Embryonic facial prominence (tissue), 1 donor: ENCODE data around the gene PRKAA2.
A peak's percentile ranks its signal among the peaks of the same experiment; 100 is the strongest.

Source experiments
- DNase-seq: peaks from one replicate; pipeline ENCODE4 v3.0.0-alpha.2; 2016; ENCODE audit errors: extremely low spot score

The PRKAA2 gene

GRCh38 chr1:56654126-56654923 is 9.2 kb downstream of the PRKAA2 start:
- no peak for DNase-seq

DNA sequence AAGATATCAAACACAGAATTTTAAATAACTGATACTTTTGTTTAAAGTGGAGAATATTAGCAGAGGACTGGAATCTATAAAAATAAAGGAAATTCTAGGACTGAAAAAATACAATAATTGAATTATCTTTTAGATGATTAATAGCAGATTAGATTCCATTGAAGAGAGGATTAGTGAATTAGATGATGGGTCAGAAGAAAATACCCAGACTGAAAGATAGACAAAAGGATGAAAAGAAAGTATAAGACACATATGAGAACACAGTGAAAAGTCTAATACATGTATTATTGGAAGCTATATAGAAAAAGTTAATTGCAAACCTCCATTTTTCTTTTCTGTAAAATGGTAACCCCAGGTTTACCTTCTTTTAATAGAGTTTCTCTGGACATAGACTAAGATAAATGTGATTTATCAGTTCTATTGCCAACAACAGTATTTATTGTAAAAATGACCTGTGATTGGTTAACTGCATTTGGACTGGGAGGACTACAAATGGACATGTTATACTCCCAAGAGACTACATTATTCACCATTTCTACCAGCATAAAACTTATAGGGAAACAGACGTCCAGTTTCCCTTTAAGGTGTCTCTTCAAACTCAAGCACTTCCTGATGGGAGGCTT is 11.0 kb downstream of the PRKAA2 start:
- no peak for DNase-seq

GRCh38 chr1:56658254-56658653 is 13.1 kb downstream of the PRKAA2 start:
- DNase-seq = no peak

DNA sequence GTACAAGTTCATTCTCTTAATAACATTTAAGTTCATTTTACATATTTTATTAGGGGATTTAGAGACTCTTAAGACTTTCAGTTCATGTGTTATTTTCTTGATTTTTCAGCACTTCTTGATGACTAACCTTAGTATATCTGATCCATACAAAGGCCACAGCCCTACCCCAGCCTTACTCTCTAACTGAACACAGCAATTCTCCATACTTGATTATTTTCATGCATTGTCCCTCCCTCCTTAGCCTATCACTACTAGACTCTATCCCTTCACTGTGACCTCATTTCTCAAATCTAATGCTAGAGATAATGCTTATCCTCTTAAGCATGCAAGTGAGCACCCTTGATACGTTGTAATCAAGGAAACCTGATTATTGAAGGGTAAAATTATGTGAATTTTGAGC is 15.2 kb downstream of the PRKAA2 start:
- no peak for DNase-seq

- no peak for DNase-seq
Observed at GRCh38 chr1:56663846-56664245, 18.7 kb downstream of the PRKAA2 start.

DNA sequence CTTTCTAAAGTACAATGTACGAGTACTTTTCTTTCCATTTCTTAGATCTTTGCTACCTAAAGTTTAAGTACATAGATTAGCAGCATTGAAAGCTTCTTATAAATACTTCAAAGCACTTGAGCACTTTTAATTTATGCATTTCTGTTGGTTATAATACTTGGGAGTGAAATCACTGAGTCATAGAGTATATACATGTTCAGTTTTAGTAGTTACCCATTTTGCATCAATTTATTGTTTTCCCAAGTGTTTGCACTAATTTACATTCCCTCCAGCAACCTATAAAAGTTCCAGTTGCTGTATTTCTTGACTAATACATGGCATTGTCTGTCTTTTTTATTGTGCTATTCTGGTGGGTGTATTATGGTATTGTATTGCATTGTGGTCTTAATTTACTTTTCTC is 20.3 kb downstream of the PRKAA2 start:
- DNase-seq = no peak

GRCh38 chr1:56666112-56666608 is 21.0 kb downstream of the PRKAA2 start:
- no peak for DNase-seq

DNA sequence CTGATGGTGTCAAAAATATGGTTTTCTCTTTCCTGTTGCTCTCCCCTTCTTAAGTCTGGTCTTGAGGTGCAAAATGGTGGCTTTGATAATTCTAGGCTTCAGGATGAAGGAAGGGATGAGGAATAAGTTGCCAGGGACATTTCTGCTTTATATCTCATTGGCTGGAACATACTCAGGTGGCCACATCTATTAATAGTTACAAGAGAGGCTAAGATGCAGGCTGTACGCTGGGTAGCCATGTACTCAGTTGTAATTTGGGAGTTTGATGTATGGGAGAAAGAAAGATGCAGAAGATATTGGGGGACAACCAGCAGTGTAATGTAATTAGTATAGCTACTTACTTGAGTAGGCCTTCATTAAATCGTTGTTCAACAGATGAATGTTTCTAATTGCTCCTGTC is 25.2 kb downstream of the PRKAA2 start:
- DNase-seq = no peak

DNA sequence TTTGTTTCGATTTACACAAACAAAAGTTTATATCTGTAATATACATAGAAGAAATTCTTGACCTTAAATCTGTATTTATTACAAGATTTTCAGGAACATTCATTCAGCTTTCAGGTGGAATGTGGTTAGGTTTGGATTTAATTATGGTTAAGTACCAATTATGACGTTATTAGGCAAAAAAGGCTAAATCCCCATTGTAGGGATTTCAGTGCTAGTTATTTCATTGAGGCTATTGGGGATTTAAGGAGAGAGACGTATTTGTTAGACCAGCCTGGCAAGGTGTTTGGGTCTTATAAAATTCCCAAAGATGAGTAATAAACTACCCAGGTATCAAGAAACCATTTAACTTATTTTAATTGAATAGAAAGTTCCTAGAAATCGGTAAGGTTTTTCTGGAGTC is 26.0 kb downstream of the PRKAA2 start:
- DNase-seq = no peak

GRCh38 chr1:56671542-56671941 is 26.4 kb downstream of the PRKAA2 start:
- no peak for DNase-seq

- DNase-seq = no peak
Observed at GRCh38 chr1:56672579-56672978, 27.5 kb downstream of the PRKAA2 start.

DNA sequence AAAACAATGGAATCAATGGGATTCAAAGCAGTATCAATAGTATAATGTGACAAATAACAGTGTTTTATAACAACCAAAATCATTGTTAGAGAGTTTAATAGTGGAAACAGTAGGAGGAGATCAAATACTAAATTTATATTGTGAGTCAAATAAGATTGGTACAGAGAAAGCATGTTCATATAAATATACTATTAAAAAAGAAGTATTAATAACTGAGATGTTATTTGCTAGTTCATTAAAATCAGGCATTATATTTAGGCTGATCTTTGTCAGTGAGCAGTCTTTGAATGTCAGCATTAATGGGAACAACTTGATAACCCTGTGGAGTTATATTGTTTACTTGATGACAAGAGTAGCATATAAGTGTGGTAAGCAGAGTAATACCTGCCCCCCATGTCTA is 30.6 kb downstream of the PRKAA2 start:
- no peak for DNase-seq

GRCh38 chr1:56676571-56677035 is 31.5 kb downstream of the PRKAA2 start:
- DNase-seq = no peak

DNA sequence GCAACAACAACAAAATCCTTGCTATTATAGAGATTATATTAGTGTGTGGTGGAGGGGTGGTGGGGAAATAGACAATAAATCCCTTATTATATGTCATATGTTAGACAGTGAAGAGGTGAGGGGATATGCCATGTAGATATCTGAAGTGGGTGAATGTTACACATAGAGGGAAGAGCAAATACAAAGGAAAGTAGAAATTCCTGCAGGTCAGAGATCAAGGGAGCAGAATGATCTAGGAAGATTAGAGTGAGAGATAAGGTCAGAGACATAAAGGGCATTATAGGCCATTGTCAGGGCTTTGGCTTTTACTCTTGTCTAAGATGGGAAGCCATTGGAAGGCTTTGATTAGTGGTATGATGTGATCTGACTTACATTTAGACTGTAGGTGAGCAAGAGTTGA is 38.5 kb downstream of the PRKAA2 start:
- no peak for DNase-seq

- DNase-seq = no peak
Observed at GRCh38 chr1:56686169-56686568, 41.1 kb downstream of the PRKAA2 start.

GRCh38 chr1:56688522-56689026 is 43.5 kb downstream of the PRKAA2 start:
- DNase-seq = no peak

DNA sequence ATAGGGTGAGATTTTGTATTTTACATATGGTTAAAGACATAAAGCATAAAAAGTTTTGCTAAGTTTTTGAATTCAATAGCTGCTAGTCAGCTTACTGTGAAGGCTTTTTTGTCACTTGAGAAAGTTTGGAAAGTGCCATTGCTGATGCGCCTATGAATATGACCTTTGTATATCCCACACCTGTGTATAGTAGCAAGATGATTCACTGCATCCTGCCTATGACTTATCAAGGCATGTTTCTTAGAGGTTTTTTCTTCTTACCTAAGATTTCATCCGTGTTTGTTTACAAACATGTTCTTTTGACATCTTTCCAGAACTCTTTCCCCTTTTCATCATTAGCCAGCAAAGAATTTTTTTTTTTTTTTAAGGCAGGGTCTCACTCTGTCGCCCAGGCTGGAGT is 51.5 kb downstream of the PRKAA2 start:
- DNase-seq = no peak

DNA sequence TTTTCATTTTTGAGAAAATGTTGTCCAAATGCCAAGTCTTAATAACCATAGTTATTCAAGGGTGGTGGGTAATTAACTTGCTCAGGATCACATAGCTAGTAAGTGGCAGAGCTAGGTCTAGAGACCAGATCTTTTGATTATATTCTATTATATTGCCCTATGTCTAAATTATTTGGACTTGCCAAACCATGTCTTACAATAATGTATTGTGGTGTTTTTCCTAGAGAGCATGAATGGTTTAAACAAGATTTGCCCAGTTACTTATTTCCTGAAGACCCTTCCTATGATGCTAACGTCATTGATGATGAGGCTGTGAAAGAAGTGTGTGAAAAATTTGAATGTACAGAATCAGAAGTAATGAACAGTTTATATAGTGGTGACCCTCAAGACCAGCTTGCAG is 58.6 kb downstream of the PRKAA2 start:
- no peak for DNase-seq

DNA sequence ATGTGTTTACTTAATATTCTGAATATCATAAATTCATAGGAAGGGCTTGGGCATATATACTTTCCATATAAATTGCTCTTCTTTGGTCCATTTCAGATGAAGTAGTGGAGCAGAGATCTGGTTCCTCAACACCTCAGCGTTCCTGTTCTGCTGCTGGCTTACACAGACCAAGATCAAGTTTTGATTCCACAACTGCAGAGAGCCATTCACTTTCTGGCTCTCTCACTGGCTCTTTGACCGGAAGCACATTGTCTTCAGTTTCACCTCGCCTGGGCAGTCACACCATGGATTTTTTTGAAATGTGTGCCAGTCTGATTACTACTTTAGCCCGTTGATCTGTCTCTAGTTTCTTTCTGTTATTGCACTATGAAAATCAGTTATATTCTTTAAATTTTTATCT is 62.3 kb downstream of the PRKAA2 start:
- no peak for DNase-seq

DNA sequence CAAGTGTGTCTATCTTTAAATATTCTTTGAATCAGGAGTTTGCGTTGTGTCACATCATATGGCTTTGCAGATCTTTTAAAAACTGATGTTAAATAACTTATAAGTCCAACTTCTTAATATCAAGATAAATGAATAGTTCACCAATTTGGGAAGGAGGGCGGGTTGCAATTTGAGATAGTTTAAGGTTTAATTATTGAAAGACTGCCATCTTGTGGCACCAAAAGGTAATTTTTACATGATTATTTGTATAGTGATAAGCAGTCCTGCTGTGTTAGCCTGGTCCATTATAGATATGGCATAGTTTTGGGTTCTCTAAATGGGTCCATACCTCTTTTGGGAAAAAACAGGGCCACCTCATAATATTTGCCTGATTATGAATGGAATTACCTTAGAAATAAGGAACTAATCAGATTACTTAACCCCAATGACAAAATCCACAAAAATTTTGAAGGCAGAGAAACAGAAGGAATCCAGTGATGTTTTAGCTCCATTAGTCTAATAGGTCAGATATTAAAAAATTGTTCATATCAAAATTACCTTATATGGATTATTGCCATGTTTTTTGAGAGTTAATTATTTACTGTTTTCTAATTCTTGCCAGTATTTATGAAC is 64.3 kb downstream of the PRKAA2 start:
- DNase-seq = peak; percentile 40

- DNase-seq = no peak
Observed at GRCh38 chr1:56709995-56710394, 64.9 kb downstream of the PRKAA2 start.

DNA sequence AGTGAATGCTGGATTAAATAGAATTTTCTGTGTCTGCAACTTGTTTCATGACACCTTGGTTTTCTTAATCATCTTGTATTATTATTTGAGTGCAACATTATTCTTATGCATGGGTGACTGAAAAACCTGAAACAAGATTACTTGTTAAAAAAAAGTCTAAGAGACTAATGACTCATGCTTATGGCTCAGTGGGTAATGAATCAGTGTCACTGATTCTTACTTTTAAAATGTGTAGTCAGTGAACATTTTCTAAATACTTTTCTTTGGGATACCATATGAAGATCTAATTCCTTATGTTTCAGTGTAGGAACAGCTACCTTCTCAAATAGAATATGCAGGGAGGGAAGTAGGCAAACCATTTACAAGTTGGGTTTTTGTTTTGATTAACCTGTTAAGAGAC is 65.5 kb downstream of the PRKAA2 start:
- no peak for DNase-seq

GRCh38 chr1:56712150-56712549 is 67.0 kb downstream of the PRKAA2 start:
- no peak for DNase-seq
